ENCODE data around the gene KRTAP9-8.
"Not testable (repeated sequence)": the region's sequence is repeated elsewhere in the genome, so short reads cannot be mapped to it uniquely, and the experiment has no call there.

KRTAP9-8 gene

GRCh38 chr17:41237949-41238437, at the start of gene KRTAP9-8:
TSS of gene KRTAP9-8 (plus strand) at chr17:41237999. CDS start at chr17:41238052, 53 bp downstream.
- DNase-seq: not testable (repeated sequence)

- not testable (repeated sequence) for DNase-seq
These were observed 47.9 kb upstream of the KRTAP9-8 start, which contains the start of gene KRTAP9-1 for GRCh38 chr17:41189837-41190318. TSS of gene KRTAP9-1 (plus strand) at chr17:41189887. CDS start at chr17:41189887, 0 bp downstream.

- no peak for DNase-seq
These were observed 47.5 kb upstream of the KRTAP9-8 start for GRCh38 chr17:41190328-41190727.

GRCh38 chr17:41196068-41196467, 41.7 kb upstream of the KRTAP9-8 start:
- DNase-seq: no peak

- DNase-seq: no peak
These were observed 38.2 kb upstream of the KRTAP9-8 start for GRCh38 chr17:41199421-41200078.

- DNase-seq: peak; percentile 21
These were observed 25.8 kb upstream of the KRTAP9-8 start for GRCh38 chr17:41211845-41212466.

- peak; percentile 17 for DNase-seq
These were observed 25.2 kb upstream of the KRTAP9-8 start for GRCh38 chr17:41212524-41213169.

- no peak for DNase-seq
These were observed 22.1 kb upstream of the KRTAP9-8 start for GRCh38 chr17:41215681-41216080.

GRCh38 chr17:41223821-41224220, 14.0 kb upstream of the KRTAP9-8 start:
- DNase-seq: no peak

- no peak for DNase-seq
These were observed 11.7 kb upstream of the KRTAP9-8 start for GRCh38 chr17:41226051-41226450.

GRCh38 chr17:41226598-41227095, 11.2 kb upstream of the KRTAP9-8 start, which contains the start of gene KRTAP9-2:
TSS of gene KRTAP9-2 (plus strand) at chr17:41226648. CDS start at chr17:41226655, 7 bp downstream.
- not testable (repeated sequence) for DNase-seq

GRCh38 chr17:41230094-41230493, 7.7 kb upstream of the KRTAP9-8 start:
- no peak for DNase-seq

- DNase-seq: no peak
These were observed 6.1 kb upstream of the KRTAP9-8 start for GRCh38 chr17:41231731-41232130.

- DNase-seq: not testable (repeated sequence)
These were observed 5.2 kb upstream of the KRTAP9-8 start, which contains the start of gene KRTAP9-3 for GRCh38 chr17:41232399-41233105. TSS of gene KRTAP9-3 (plus strand) at chr17:41232449. CDS start at chr17:41232502, 53 bp downstream.

GRCh38 chr17:41237116-41237515, 683 bp upstream of the KRTAP9-8 start:
- DNase-seq: not testable (repeated sequence)

GRCh38 chr17:41246995-41247787, 9.4 kb downstream of the KRTAP9-8 start:
- not testable (repeated sequence) for DNase-seq

GRCh38 chr17:41249637-41250240, 11.9 kb downstream of the KRTAP9-8 start, which contains the start of gene KRTAP9-4:
TSS of gene KRTAP9-4 (plus strand) at chr17:41249687. CDS start at chr17:41249721, 34 bp downstream.
- DNase-seq: not testable (repeated sequence)

- no peak for DNase-seq
These were observed 13.5 kb downstream of the KRTAP9-8 start for GRCh38 chr17:41251261-41251660.

GRCh38 chr17:41254861-41255260, 17.1 kb downstream of the KRTAP9-8 start:
- no peak for DNase-seq

GRCh38 chr17:41255381-41256290, 17.8 kb downstream of the KRTAP9-8 start, which contains the start of gene KRTAP9-9:
TSS of gene KRTAP9-9 (plus strand) at chr17:41255384.
- DNase-seq: not testable (repeated sequence)
